H1 (cell line): ENCODE results near the gene UFSP2. TPM values are rescaled to one million over a fixed set of nuclear protein-coding genes. Genes with fewer than 3 reads are reported as not detected.

Experiments used
- ATF3 ChIP-seq: IDR thresholded peaks from 2 replicates; pipeline ENCODE4 v1.6.1; 2011; ENCODE audit warnings: low read depth, mild to moderate bottlenecking, low read length; ENCODE audit not compliant: insufficient read depth
- CHD7 ChIP-seq: fragments of 300-600 bp; sonication (generic); IDR thresholded peaks from 2 replicates; pipeline ENCODE4 v1.7.1; 2012; ENCODE audit warnings: low read length, moderate library complexity, mild to moderate bottlenecking, inconsistent platforms; ENCODE audit not compliant: insufficient replicate concordance
- EZH2 ChIP-seq: fragments of 200-600 bp; sonication (generic); IDR thresholded peaks from 2 replicates; pipeline ENCODE4 v1.7.1; 2012; ENCODE audit warnings: low read depth, mild to moderate bottlenecking, moderate library complexity, low read length, inconsistent platforms; ENCODE audit not compliant: severe bottlenecking
- MAFK ChIP-seq: IDR thresholded peaks from 2 replicates; pipeline ENCODE4 v1.6.1; 2012; ENCODE audit warnings: low read depth, mild to moderate bottlenecking, improper control_type of control experiment, low read length
- MAX ChIP-seq: IDR thresholded peaks from 2 replicates; pipeline ENCODE4 v1.6.1; 2012; ENCODE audit warnings: inconsistent platforms
- PHF8 ChIP-seq: fragments of 200-600 bp; sonication (generic); conservative IDR thresholded peaks from 2 replicates; pipeline ENCODE4 v1.7.1; 2012; ENCODE audit warnings: low read depth, mild to moderate bottlenecking, inconsistent platforms, low read length, moderate library complexity
- SIX5 ChIP-seq: IDR thresholded peaks from 2 replicates; pipeline ENCODE4 v1.6.1; 2011; ENCODE audit warnings: mild to moderate bottlenecking, low read depth, low read length
- TAF7 ChIP-seq: optimal IDR thresholded peaks from 2 replicates; pipeline ENCODE3; 2011; ENCODE audit warnings: low read depth, mild to moderate bottlenecking, inconsistent platforms, low read length, moderate library complexity, borderline replicate concordance
- TBP ChIP-seq: IDR thresholded peaks from 2 replicates; pipeline ENCODE4 v1.6.1; 2011; ENCODE audit warnings: low read depth, low read length, improper control_type of control experiment
- TCF12 ChIP-seq: IDR thresholded peaks from 2 replicates; pipeline ENCODE4 v1.6.1; 2011; ENCODE audit warnings: low read depth, mild to moderate bottlenecking, low read length
- polyA plus RNA-seq, 7 experiments: library from polyadenylated mRNA; depleted of rRNA in 3 of 7; stranded (reverse) in 5 of 7; unstranded in 2 of 7; fragments of >200 nt in 5 of 7; fragments of 200-250 nt in 2 of 7; gene quantifications; 1 replicate in 5 of 7; 2 replicates in 1 of 7; 4 replicates in 1 of 7; pipeline versions ENCODE4 v1.2.1 to v1.2.3, GENCODE V29; 2011 to 2013; ENCODE audit warnings: missing spikeins in 2 of 7, mixed read lengths in 2 of 7
- total RNA-seq: library from RNA; stranded (reverse); fragmentation: NEBNext Ultra II Directional; extraction: Animal tissue kit (Norgen Biotek cat#: 25700); gene quantifications from 2 replicates; pipeline ENCODE4 v1.2.1, GENCODE V29; 2021

Gene UFSP2
- total and polyA plus RNA-seq, 2 of the 8 experiments (the other 6 are each of a cell fraction or from before 2014, with no cell fraction given) = 22.9 to 26.0 TPM

DNA sequence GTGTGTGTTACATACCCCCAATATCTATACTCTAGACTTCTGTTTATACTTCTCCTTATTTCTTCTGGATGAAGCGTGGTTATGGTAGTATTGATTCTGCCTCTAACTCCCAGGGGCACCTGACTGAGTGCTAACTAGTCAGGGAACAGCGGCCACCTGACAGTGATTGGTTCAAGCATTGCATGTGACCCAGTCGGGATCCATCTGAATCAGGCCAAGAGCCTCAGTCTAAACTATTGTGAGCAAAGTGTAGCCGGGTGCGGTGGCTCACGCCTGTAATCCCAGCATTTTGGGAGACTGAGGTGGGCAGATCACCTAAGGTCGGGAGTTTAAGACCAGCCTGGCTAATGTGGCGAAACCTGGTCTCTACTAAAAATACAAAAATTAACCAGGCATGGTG lies 35.8 kb upstream of the UFSP2 start (continued):
- TF ChIP-seq CHD7 = no peak
- TF ChIP-seq MAFK = no peak
- TF ChIP-seq TCF12 = no peak
- TF ChIP-seq PHF8 = no peak
- no peak for TF ChIP-seq EZH2
- no peak for TF ChIP-seq TAF7
- TF ChIP-seq MAX = no peak
- TF ChIP-seq ATF3 = no peak
- TF ChIP-seq SIX5 = no peak
- TF ChIP-seq TBP = no peak
